Keratinocyte (primary cell): Measurements from ENCODE around the gene ZNF280D.
"Not testable (repeated sequence)": the region's sequence is repeated elsewhere in the genome, so short reads cannot be mapped to it uniquely, and the experiment has no call there.

Experiments
- CTCF ChIP-seq, 3 experiments: IDR thresholded peaks in 1 of 3; conservative IDR thresholded peaks in 1 of 3; optimal IDR thresholded peaks in 1 of 3; 2 replicates in 2 of 3; 3 replicates in 1 of 3; pipeline versions ENCODE3 to v1.5.1; 2011; ENCODE audit warnings: low read length in 3 of 3, mild to moderate bottlenecking in 3 of 3, moderate library complexity in 2 of 3, control low read depth in 1 of 3, inconsistent platforms in 1 of 3; ENCODE audit not compliant: insufficient read depth in 2 of 3; ENCODE audit errors: extremely low read depth in 1 of 3
- EZH2 ChIP-seq: IDR thresholded peaks from one replicate; pipeline ENCODE4 v1.6.1; 2012; ENCODE audit warnings: inconsistent platforms, mild to moderate bottlenecking, low read length, moderate library complexity

GRCh38 chr15:56709502-56709901 is 23.8 kb downstream of the ZNF280D start:
- TF ChIP-seq CTCF (optimal IDR thresholded peaks at IDR 0.05 in 1 of 3, IDR thresholded peaks at IDR 0.05 in 1 of 3, conservative IDR thresholded peaks at IDR 0.05 in 1 of 3; ENCODE audit: extremely low read depth in 1 of 3, insufficient read depth in 2 of 3, low read length in 3 of 3); EZH2: not testable (repeated sequence)
